Measurements from ENCODE around the gene SLC66A1. TPM values are rescaled to one million over a fixed set of nuclear protein-coding genes. Genes with fewer than 3 reads are reported as not detected.

Gene SLC66A1
- total RNA-seq, 1 donor from 2014 or later: 18.8 TPM

DNA sequence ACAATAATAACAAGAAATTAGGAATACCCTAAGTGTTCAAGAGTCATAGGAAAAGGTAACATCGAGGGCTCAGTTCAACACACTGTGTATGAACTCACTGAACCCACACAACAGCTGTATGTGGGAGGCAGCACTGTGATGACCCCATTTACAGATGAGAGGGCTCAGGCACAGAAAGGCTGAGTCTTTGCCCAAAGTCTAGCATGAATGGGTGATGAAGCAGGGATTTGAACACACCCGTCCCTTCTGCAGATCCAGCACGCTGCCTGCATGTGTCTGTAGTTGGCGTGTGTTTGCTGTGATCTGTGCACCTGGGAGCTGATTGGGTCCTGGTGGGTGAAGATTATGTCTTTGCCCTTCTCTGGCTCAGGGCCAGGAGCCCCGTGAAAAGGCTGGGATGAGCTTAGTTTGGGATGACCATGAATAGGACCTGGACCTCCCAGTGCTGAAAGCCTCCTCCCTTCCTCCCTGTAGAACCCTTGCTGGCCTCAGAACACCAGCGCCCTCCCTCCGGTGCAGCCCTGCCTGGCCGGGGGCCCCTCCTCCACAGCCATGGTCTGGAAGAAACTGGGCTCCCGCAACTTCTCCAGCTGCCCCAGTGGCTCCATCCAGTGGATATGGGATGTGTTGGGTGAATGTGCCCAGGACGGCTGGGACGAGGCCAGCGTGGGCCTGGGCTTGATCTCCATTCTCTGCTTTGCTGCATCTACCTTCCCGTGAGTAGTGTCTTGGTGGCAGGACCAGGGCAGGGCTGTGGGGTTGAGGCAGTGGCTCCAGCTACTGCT is 5.2 kb downstream of the SLC66A1 start:
- H3K27me3 Mint-ChIP-seq (ENCODE audit: low read depth): no peaks in the 10 kb centered on the region
- peak; percentile 59 for DNase-seq (ENCODE audit: low spot score)
- TF ChIP-seq CTCF (IDR thresholded peaks at IDR 0.05): no peak
- H3K36me3 Mint-ChIP-seq (ENCODE audit: low read depth): peaks cover 18% of the 10 kb centered on the region
- no peaks in the 10 kb centered on the region for H3K9me3 Mint-ChIP-seq (ENCODE audit: low read depth)
- H3K4me1 Mint-ChIP-seq (ENCODE audit: low read depth): peaks cover 52% of the 10 kb centered on the region
- no peak overlapping the region for H3K4me3 Mint-ChIP-seq (ENCODE audit: unreplicated experiment)
- H3K27ac Mint-ChIP-seq (ENCODE audit: unreplicated experiment): no peak overlapping the region

GRCh38 chr1:19319196-19319595 is 7.1 kb downstream of the SLC66A1 start:
- no peak for TF ChIP-seq CTCF (IDR thresholded peaks at IDR 0.05)
- Mint-ChIP-seq H3K27me3 (ENCODE audit: low read depth) (no peaks in the 10 kb centered on the region), H3K27ac (ENCODE audit: unreplicated experiment) (no peak overlapping the region), H3K4me1 (ENCODE audit: low read depth) (peaks cover 37% of the 10 kb centered on the region), H3K4me3 (ENCODE audit: unreplicated experiment) (no peak overlapping the region), H3K36me3 (ENCODE audit: low read depth) (peaks cover 22% of the 10 kb centered on the region), H3K9me3 (ENCODE audit: low read depth) (no peaks in the 10 kb centered on the region)
- DNase-seq (ENCODE audit: low spot score): no peak

GRCh38 chr1:19321071-19321470 is 8.9 kb downstream of the SLC66A1 start:
- Mint-ChIP-seq H3K27ac (ENCODE audit: unreplicated experiment) (no peak overlapping the region), H3K36me3 (ENCODE audit: low read depth) (peaks cover 23% of the 10 kb centered on the region), H3K27me3 (ENCODE audit: low read depth) (no peaks in the 10 kb centered on the region), H3K9me3 (ENCODE audit: low read depth) (no peaks in the 10 kb centered on the region), H3K4me1 (ENCODE audit: low read depth) (peaks cover 20% of the 10 kb centered on the region), H3K4me3 (ENCODE audit: unreplicated experiment) (no peak overlapping the region)
- no peak for TF ChIP-seq CTCF (IDR thresholded peaks at IDR 0.05)
- no peak for DNase-seq (ENCODE audit: low spot score)

DNA sequence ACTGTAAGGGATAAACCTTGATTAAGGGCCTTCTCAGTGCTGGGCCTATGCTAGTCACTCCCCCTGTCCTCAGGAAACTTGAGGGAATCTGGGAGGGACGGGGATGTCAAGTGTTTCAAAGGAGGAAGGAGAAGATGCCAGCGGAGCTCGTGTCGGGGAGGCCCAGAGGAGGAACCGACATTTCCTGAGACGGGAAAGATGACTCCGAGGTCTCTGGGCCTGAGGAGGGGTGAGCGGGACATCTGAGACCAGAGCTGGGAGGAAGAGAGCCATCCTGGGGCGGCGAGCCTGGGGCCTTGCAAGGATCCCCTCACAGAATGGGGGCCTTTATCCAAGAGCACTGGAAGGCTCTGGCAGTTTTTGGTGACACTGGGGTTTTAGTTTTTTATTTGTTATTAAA is 10.4 kb downstream of the SLC66A1 start:
- Mint-ChIP-seq H3K36me3 (ENCODE audit: low read depth) (peaks cover 23% of the 10 kb centered on the region), H3K27me3 (ENCODE audit: low read depth) (no peaks in the 10 kb centered on the region), H3K27ac (ENCODE audit: unreplicated experiment) (no peak overlapping the region), H3K4me1 (ENCODE audit: low read depth) (peaks cover 15% of the 10 kb centered on the region), H3K9me3 (ENCODE audit: low read depth) (no peaks in the 10 kb centered on the region), H3K4me3 (ENCODE audit: unreplicated experiment) (no peak overlapping the region)
- no peak for TF ChIP-seq CTCF (IDR thresholded peaks at IDR 0.05)
- DNase-seq (ENCODE audit: low spot score): peak; percentile 46

DNA sequence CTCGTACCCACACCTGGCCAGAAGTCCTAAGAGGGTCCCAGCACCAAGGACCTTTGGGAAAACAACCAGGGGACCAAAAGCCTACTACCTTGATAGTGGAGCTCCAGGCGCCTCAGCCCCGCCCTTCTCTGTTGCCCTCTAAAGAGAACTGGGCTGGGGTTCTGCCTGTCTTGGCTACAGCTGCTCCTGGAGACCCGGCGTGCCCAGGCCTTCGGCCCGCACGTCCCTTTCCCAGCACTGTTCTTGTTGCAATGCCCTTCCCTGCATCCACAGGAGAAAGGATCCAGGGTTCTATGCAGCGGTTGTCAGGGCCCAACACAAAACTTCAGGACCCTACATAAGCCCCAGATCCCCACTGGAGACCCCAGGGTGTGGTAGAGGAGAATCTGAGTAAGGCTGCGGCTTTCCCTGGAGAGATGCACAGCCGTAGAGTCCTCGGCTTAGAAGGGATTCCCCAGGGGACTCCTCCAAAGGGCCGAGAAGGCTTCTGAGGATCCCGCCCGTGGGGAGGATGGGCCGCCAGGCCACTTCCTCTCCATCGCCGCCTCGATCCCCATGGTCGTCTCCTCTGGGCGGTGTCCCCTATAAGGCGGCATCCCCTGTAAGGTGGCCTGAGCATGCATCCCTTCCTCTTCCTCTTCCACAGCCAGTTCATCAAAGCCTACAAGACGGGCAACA is 12.0 kb downstream of the SLC66A1 start:
- no peak for TF ChIP-seq CTCF (IDR thresholded peaks at IDR 0.05)
- H3K9me3 Mint-ChIP-seq (ENCODE audit: low read depth): no peaks in the 10 kb centered on the region
- H3K27ac Mint-ChIP-seq (ENCODE audit: unreplicated experiment): no peak overlapping the region

More for the DNA sequence above, 12.0 kb downstream of the SLC66A1 start:
- DNase-seq (ENCODE audit: low spot score): no peak
- peaks cover 4% of the 10 kb centered on the region for H3K4me1 Mint-ChIP-seq (ENCODE audit: low read depth)
- H3K27me3 Mint-ChIP-seq (ENCODE audit: low read depth): no peaks in the 10 kb centered on the region
- no peak overlapping the region for H3K4me3 Mint-ChIP-seq (ENCODE audit: unreplicated experiment)
- H3K36me3 Mint-ChIP-seq (ENCODE audit: low read depth): peaks cover 14% of the 10 kb centered on the region
